SKM-1 (cell line): ENCODE results near the gene KCNC1.

Experiments used
- DNase-seq: peaks from one replicate; lab custom pipeline; 2025; ENCODE audit not compliant: unreplicated experiment; lab: John Stamatoyannopoulos, UW

Gene KCNC1

GRCh38 chr11:17714870-17715269, 19.7 kb upstream of the KCNC1 start:
- DNase-seq = no peak

DNA sequence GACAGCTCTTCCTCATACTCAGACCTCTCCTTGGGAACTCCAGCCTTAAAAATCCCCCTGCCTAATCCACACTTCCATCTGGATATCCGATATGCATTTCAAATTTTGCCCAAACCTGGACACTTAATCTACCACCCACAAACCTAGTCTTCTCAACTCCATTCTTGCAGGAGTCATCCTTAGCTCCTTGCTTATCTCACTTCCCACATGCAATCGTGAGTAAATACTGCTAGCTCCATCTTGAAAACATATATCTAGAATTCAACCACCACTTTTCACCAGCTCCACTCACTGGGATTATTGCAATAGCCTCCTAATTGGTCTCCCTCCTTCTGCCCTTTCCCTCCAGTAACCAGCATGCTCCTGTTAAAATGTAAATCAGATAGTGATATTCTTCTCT, 17.8 kb upstream of the KCNC1 start:
- no peak for DNase-seq

DNA sequence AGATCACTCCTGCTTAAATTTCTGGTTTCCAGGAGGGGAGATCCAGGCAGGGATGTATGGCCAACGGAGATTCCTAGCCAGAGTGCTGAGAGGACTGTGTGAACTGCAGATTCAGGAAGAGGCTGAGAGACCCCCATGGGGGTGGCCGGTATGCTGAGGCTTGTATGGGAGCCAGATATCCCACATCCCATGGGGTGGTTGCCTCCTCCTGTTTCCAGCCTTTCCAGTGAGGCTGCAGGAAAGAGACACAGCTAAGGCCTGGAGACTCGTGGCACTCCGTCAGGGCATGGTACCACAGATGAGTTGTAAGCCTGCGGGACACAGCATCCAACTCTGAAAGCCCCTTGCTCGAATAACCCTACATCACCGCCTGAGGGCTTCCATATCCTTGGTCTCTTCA, 16.6 kb upstream of the KCNC1 start:
- no peak for DNase-seq

- no peak for DNase-seq
Measured at GRCh38 chr11:17718510-17718962, 16.0 kb upstream of the KCNC1 start.

DNA sequence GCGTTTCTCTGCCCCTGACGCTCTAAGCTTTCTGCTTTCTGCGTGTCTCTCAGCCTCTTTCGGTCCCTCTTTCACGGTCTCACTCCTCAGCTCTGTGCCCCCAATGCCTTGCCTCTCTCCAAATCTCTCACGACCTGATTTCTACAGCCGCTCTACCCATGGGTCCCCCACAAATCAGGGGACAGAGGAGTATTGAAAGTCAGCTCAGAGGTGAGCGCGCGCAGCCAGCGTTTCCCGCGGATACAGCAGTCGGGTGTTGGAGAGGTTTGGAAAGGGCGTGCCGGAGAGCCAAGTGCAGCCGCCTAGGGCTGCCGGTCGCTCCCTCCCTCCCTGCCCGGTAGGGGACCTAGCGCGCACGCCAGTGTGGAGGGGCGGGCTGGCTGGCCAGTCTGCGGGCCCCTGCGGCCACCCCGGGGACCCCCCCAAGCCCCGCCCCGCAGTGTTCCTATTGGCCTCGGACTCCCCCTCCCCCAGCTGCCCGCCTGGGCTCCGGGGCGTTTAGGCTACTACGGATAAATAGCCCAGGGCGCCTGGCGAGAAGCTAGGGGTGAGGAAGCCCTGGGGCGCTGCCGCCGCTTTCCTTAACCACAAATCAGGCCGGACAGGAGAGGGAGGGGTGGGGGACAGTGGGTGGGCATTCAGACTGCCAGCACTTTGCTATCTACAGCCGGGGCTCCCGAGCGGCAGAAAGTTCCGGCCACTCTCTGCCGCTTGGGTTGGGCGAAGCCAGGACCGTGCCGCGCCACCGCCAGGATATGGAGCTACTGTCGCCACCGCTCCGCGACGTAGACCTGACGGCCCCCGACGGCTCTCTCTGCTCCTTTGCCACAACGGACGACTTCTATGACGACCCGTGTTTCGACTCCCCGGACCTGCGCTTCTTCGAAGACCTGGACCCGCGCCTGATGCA, 15.3 kb upstream of the KCNC1 start, which contains the start of gene MYOD1:
MYOD1 (plus strand) TSS at position 544 of the 910 bp plus-strand sequence; CDS start at position 756, 212 bp downstream.
- DNase-seq = no peak

DNA sequence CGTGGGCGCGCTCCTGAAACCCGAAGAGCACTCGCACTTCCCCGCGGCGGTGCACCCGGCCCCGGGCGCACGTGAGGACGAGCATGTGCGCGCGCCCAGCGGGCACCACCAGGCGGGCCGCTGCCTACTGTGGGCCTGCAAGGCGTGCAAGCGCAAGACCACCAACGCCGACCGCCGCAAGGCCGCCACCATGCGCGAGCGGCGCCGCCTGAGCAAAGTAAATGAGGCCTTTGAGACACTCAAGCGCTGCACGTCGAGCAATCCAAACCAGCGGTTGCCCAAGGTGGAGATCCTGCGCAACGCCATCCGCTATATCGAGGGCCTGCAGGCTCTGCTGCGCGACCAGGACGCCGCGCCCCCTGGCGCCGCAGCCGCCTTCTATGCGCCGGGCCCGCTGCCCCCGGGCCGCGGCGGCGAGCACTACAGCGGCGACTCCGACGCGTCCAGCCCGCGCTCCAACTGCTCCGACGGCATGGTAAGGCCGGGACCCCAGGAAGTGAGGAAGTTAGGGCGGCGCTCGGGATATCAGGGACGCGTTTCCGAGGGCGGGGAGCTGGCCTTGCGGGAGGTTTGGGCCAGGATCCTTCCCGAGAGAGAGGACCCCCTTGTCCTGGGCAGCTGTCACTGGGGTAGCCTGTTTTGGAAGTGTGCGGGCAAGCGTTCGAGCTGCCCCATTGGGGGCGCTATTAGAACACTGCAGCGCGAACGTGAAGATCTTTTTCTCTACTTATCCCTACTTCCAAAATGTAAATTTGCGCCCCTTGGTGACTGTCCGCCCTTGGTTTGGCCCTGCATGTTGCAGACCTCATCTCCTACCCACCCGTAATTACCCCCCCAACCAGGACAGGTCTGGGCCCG, 14.4 kb upstream of the KCNC1 start:
- DNase-seq = no peak

DNA sequence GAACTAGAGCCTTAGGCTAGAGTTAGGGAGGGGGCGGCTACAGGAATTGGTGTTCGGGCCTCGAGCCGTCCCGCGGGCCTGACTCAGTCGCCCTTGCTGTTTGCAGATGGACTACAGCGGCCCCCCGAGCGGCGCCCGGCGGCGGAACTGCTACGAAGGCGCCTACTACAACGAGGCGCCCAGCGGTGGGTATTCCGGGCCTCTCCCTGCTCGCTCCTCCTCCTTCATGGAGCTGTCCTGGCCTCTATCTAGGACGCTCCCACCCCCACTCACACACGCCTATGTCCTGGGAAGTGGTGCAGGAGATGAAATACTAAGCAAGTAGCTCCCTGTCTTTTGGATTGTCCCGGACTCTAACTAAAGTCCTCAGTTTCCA, 13.8 kb upstream of the KCNC1 start:
- DNase-seq = no peak

DNA sequence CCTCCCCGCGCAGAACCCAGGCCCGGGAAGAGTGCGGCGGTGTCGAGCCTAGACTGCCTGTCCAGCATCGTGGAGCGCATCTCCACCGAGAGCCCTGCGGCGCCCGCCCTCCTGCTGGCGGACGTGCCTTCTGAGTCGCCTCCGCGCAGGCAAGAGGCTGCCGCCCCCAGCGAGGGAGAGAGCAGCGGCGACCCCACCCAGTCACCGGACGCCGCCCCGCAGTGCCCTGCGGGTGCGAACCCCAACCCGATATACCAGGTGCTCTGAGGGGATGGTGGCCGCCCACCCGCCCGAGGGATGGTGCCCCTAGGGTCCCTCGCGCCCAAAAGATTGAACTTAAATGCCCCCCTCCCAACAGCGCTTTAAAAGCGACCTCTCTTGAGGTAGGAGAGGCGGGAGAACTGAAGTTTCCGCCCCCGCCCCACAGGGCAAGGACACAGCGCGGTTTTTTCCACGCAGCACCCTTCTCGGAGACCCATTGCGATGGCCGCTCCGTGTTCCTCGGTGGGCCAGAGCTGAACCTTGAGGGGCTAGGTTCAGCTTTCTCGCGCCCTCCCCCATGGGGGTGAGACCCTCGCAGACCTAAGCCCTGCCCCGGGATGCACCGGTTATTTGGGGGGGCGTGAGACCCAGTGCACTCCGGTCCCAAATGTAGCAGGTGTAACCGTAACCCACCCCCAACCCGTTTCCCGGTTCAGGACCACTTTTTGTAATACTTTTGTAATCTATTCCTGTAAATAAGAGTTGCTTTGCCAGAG, 13.2 kb upstream of the KCNC1 start:
- no peak for DNase-seq

GRCh38 chr11:17722000-17722643, 12.5 kb upstream of the KCNC1 start:
- no peak for DNase-seq

DNA sequence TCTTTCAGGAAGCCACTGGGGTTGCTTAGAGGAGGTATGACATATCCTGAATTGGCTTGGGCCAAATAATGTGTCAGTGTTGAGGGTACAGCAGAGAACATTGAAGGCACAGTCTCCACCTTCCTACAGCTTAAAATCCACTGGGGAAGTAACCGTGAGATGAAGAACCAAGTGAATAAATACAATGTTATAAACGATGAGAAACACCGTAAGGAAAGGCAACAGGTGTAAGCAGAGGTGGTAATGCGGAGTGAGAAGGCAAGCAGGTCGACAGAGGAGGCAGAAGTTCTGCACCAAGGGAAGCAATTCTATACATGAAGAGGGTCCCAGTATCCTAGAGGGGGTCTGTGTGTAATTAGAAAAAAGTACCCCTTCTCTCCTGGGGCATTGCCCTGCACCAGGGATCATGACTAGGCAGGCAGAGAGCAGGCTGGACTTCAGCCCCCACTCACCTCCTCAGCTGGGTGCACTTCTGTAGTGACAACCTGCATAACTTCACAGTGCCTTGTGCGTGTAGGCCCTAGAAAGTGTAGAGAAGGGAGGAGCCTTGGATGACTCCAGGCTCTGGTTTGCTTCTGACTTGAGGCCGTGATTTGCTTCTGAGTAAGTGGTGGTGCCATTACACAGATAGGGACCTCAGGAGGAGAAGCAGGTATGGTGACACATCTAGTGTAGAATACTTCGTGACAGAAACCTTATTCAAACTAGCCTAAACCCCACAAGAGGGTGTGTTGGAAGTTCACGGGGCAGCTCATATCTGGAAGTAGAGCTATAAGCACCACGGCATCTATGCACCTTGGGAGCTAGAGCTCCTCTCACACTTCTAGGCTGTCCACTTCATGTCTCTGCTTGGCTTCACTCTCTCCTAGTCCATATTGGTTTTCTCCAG, 10.3 kb upstream of the KCNC1 start:
- DNase-seq = no peak

GRCh38 chr11:17725174-17725573, 9.4 kb upstream of the KCNC1 start:
- no peak for DNase-seq

- DNase-seq = no peak
Measured at GRCh38 chr11:17730137-17730536, 4.4 kb upstream of the KCNC1 start.

- peak; percentile 55 for DNase-seq
Measured at GRCh38 chr11:17730608-17731462, 3.7 kb upstream of the KCNC1 start.

DNA sequence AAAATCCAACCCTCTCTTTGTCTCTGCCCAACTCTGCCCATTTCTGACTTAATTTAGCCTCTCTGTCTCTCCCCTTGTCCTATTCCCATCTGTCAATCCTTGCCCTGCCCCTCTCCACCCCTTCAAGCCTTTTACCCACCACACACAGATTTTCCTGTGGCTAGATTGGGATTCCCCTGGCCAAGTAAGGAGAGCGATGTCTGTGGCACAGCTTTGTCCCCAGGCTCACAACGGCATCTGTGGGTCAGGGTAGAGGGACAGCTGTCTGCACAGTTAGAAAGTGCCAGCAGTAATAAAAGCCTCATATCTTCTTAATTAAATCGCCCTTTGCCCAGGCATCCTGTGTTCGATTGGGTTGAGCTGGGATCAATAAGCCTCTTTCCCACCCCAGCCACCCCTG, 1.3 kb upstream of the KCNC1 start:
- no peak for DNase-seq

DNA sequence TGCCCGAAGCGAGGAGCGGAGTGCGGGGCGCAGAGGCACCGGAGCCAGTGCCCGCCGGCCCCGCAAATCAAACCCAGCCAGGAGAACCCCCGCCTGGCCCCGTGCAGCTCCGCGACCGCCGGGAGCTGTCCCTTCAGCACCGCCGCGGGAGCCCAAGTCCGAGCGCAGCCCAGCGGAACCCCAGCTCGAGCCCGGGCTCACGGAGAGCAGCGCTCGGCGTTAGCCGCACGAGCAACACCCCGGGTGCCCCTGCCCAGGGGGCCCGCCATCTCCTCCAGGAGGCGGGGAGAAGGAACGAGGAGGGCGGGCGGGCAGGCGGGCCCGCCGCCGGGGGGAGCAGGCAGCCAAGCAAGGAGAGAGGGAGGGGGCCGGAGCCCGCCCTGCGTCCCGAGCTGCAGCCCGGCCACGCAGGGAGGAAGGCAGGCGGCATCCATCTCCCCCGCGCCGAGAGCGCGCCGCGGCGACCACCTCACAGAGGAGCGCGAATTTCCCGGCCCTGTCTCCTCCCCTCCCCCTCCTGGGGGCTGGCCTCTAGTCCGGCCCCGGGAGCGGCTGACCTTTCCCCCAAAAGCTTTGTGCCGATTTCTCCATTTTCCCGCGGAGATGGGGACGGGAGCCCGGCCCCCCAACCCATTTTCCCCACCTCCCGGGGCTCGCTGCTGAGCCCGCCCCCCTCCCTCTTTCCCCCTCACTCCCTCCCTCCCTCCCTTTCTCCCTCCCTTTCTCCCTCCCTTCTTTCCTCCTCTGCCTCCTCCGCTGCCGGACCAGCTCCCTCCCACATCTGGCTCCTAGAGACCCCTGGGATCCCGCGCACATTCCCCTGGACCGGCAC, 621 bp downstream of the KCNC1 start:
- DNase-seq = no peak

- no peak for DNase-seq
Measured at GRCh38 chr11:17735818-17736578, 1.4 kb downstream of the KCNC1 start.

GRCh38 chr11:17736579-17736893, 2.0 kb downstream of the KCNC1 start:
- no peak for DNase-seq
